T47D (cell line): ENCODE measurements around the gene SLC46A1.

Experiments
- DNase-seq, 2 experiments: peaks; one replicate each; pipeline versions ENCODE4 v3.0.0 to v3.0.0-alpha.2; 2011 to 2012; ENCODE audit warnings: low read depth in 1 of 2, low spot score in 1 of 2
- JUND ChIP-seq: IDR thresholded peaks from 2 replicates; pipeline ENCODE4 v1.6.1; 2012; ENCODE audit warnings: low read depth
- in situ Hi-C: cut with HindIII; loops from 2 replicates; pipeline ENCODE4 v1.10.0; 2016; ENCODE audit warnings: low sequenced_read_pairs, low pct_unique_long_range_greater_than_20kb

Gene SLC46A1

GRCh38 chr17:28398280-28398981 lies 7.6 kb downstream of the SLC46A1 start:
- no peak for DNase-seq
- TF ChIP-seq JUND, result no peak
- in situ Hi-C loops, result no loop called here

GRCh38 chr17:28397687-28398279 lies 8.2 kb downstream of the SLC46A1 start:
- no peak for TF ChIP-seq JUND
- in situ Hi-C loops, result no loop called here
- no peak for DNase-seq

GRCh38 chr17:28397275-28397674 lies 8.7 kb downstream of the SLC46A1 start:
- in situ Hi-C loops, result no loop called here
- no peak for TF ChIP-seq JUND

GRCh38 chr17:28396635-28397239 lies 9.3 kb downstream of the SLC46A1 start:
- in situ Hi-C loops, result no loop called here
- TF ChIP-seq JUND, result no peak

More at GRCh38 chr17:28397275-28397674, 8.7 kb downstream of the SLC46A1 start:
- no peak for DNase-seq

GRCh38 chr17:28395968-28396367 lies 10.0 kb downstream of the SLC46A1 start:
- in situ Hi-C loops, result no loop called here
- no peak for DNase-seq
- TF ChIP-seq JUND, result no peak

More at GRCh38 chr17:28396635-28397239, 9.3 kb downstream of the SLC46A1 start:
- no peak for DNase-seq

GRCh38 chr17:28395426-28395825 lies 10.6 kb downstream of the SLC46A1 start:
- no peak for DNase-seq
- in situ Hi-C loops, result no loop called here
- TF ChIP-seq JUND, result no peak

GRCh38 chr17:28394337-28395116 lies 11.5 kb downstream of the SLC46A1 start:
- DNase-seq, result no peak
- in situ Hi-C loops, result no loop called here
- no peak for TF ChIP-seq JUND

GRCh38 chr17:28392491-28392890 lies 13.5 kb downstream of the SLC46A1 start:
- no peak for TF ChIP-seq JUND
- in situ Hi-C loops, result no loop called here
- DNase-seq, result no peak

GRCh38 chr17:28391401-28391800 lies 14.6 kb downstream of the SLC46A1 start:
- in situ Hi-C loops, result no loop called here
- TF ChIP-seq JUND, result no peak
- no peak for DNase-seq

- TF ChIP-seq JUND, result no peak
- DNase-seq, result no peak
- in situ Hi-C loops, result no loop called here
Observed at GRCh38 chr17:28390984-28391383, 15.0 kb downstream of the SLC46A1 start.

- no peak for TF ChIP-seq JUND
- in situ Hi-C loops, result no loop called here
- no peak for DNase-seq
Observed at GRCh38 chr17:28390563-28390962, 15.4 kb downstream of the SLC46A1 start.

GRCh38 chr17:28390141-28390540 lies 15.9 kb downstream of the SLC46A1 start:
- TF ChIP-seq JUND, result no peak
- in situ Hi-C loops, result no loop called here
- no peak for DNase-seq

GRCh38 chr17:28388106-28388505 lies 17.9 kb downstream of the SLC46A1 start:
- in situ Hi-C loops, result no loop called here

More at GRCh38 chr17:28388106-28388505, 17.9 kb downstream of the SLC46A1 start:
- DNase-seq, result no peak
- TF ChIP-seq JUND, result no peak
